HCT116 (cell line): ENCODE measurements around the gene SIK3. TPM values are rescaled to one million over a fixed set of nuclear protein-coding genes. Genes with fewer than 3 reads are reported as not detected.

Source experiments
- ATAC-seq: fragments of 200-7000 bp; cut with Tn5 transposase; 2 replicates; pipeline ENCODE4 v1.9.1; 2020; ENCODE audit warnings: mild to moderate bottlenecking, moderate library complexity
- BruUV-seq: library from RNA; stranded (reverse); fragments of 400-500 nt; replicated peaks from 2 replicates; lab custom pipeline; 2021; lab: Mats Ljungman, UMichigan
- CTCF ChIA-PET: fragments of 300-600 bp; sonication (Branson Sonifier 250); formaldehyde crosslinking; loops from one replicate; lab custom pipeline; 2021; ENCODE audit warnings: antibody characterized with exemption; lab: Charles Lee
- POLR2A ChIA-PET: fragments of 300-600, 350-600 bp; sonication (Branson Sonifier 250); formaldehyde crosslinking; loops from one replicate; lab custom pipeline; 2021; ENCODE audit warnings: antibody characterized with exemption; lab: Charles Lee
- RAD21 ChIA-PET, 2 experiments: fragments of 300-600 bp; sonication (Branson Sonifier 250); formaldehyde crosslinking; loops; one replicate each; lab custom pipeline; 2023; ENCODE audit warnings: low total read pairs in 2 of 2; ENCODE audit not compliant: uncharacterized antibody in 2 of 2, unreplicated experiment in 2 of 2, low non-redundant PET in 1 of 2; lab: Charles Lee
- DNase-seq: peaks from one replicate; pipeline ENCODE4 v3.0.0-alpha.2; 2010; ENCODE audit warnings: low read depth, low spot score
- H2AFZ ChIP-seq: fragments of 200-600 bp; shearing (Covaris generic), sonication (generic); 2 replicates; pipeline ENCODE4 v1.6.1; 2017; ENCODE audit warnings: low read depth, mixed run types, mixed read lengths, antibody characterized with exemption, low read length; ENCODE audit not compliant: poor library complexity, severe bottlenecking
- H3K27ac ChIP-seq: 2 replicates; pipeline ENCODE4 v1.5.1; 2012; ENCODE audit warnings: low read depth, low read length
- H3K27me3 ChIP-seq: fragments of 200-600 bp; sonication (generic); 2 replicates; pipeline ENCODE4 v1.6.1; 2016; ENCODE audit warnings: mixed run types, low read length, mixed read lengths; ENCODE audit not compliant: insufficient read depth
- H3K36me3 ChIP-seq, 2 experiments: fragments of 200-500 bp in 1 of 2; fragments of 200-600 bp in 1 of 2; sonication (Bioruptor generic) in 1 of 2; sonication (generic) in 1 of 2; 2 replicates each; pipeline versions ENCODE4 v1.5.1 to v1.6.1; 2014 to 2016; ENCODE audit warnings: low read length in 2 of 2, inconsistent platforms in 1 of 2, mixed read lengths in 1 of 2, mixed run types in 1 of 2; ENCODE audit not compliant: insufficient read depth in 2 of 2, control insufficient read depth in 1 of 2
- H3K4me1 ChIP-seq, 2 experiments: fragments of 200-600 bp in 1 of 2; sonication (generic) in 1 of 2; 2 replicates each; pipeline versions ENCODE4 v1.5.1 to v1.6.1; 2012 to 2017; ENCODE audit warnings: low read length in 2 of 2, inconsistent platforms in 1 of 2, mild to moderate bottlenecking in 1 of 2, mixed read lengths in 1 of 2, mixed run types in 1 of 2, moderate library complexity in 1 of 2; ENCODE audit not compliant: insufficient read depth in 2 of 2, control insufficient read depth in 1 of 2
- H3K4me2 ChIP-seq: fragments of 200-600 bp; sonication (generic); 2 replicates; pipeline ENCODE4 v1.6.1; 2017; ENCODE audit warnings: mixed run types, low read length, mixed read lengths
- H3K4me3 ChIP-seq, 2 experiments: fragments of 200-600 bp in 1 of 2; sonication (generic) in 1 of 2; replicated peaks in 1 of 2; 2 replicates each; pipeline ENCODE4 v1.5.1; 2011 to 2016; ENCODE audit warnings: low read length in 2 of 2, control low read depth in 1 of 2, low read depth in 1 of 2, mild to moderate bottlenecking in 1 of 2, mixed read lengths in 1 of 2, mixed run types in 1 of 2
- H3K79me2 ChIP-seq: fragments of 200-600 bp; sonication (generic); 2 replicates; pipeline ENCODE4 v1.6.1; 2017; ENCODE audit warnings: mild to moderate bottlenecking, mixed run types, low read length, moderate library complexity, mixed read lengths; ENCODE audit not compliant: insufficient read depth
- H3K9ac ChIP-seq: fragments of 200-600 bp; sonication (generic); 2 replicates; pipeline ENCODE4 v1.6.1; 2016; ENCODE audit warnings: low read length, mixed read lengths
- H3K9me2 ChIP-seq: fragments of 200-600 bp; sonication (generic), shearing (Covaris generic); 2 replicates; pipeline ENCODE4 v1.6.1; 2017; ENCODE audit warnings: mixed run types, mild to moderate bottlenecking, moderate library complexity; ENCODE audit not compliant: insufficient read depth
- H3K9me3 ChIP-seq, 2 experiments: fragments of 200-500 bp in 1 of 2; fragments of 200-600 bp in 1 of 2; sonication (Bioruptor generic) in 1 of 2; sonication (generic) in 1 of 2; 2 replicates each; pipeline ENCODE4 v1.6.1; 2014 to 2017; ENCODE audit warnings: low read length in 2 of 2, mixed read lengths in 2 of 2, inconsistent platforms in 1 of 2, low read depth in 1 of 2, mild to moderate bottlenecking in 1 of 2, mixed run types in 1 of 2, moderate library complexity in 1 of 2; ENCODE audit not compliant: control insufficient read depth in 1 of 2, insufficient read depth in 1 of 2
- H4K20me1 ChIP-seq: fragments of 200-600 bp; sonication (generic), shearing (Covaris generic); 2 replicates; pipeline ENCODE4 v1.6.1; 2017; ENCODE audit warnings: mixed run types, mild to moderate bottlenecking, moderate library complexity; ENCODE audit not compliant: insufficient read depth
- ATF3 ChIP-seq: IDR thresholded peaks from 2 replicates; pipeline ENCODE4 v1.6.1; 2012
- CBX3 ChIP-seq: IDR thresholded peaks from 2 replicates; pipeline ENCODE4 v1.6.1; 2012; ENCODE audit warnings: low read depth
- EGR1 ChIP-seq: IDR thresholded peaks from 2 replicates; pipeline ENCODE4 v1.6.1; 2012; ENCODE audit warnings: low read depth
- ELF1 ChIP-seq: IDR thresholded peaks from 2 replicates; pipeline ENCODE4 v1.6.1; 2012; ENCODE audit warnings: low read depth, borderline replicate concordance
- EZH2 ChIP-seq: fragments of 200-600 bp; sonication (generic); IDR thresholded peaks from 2 replicates; pipeline ENCODE4 v1.6.1; 2017; ENCODE audit warnings: antibody characterized with exemption, mixed run types
- MAX ChIP-seq: IDR thresholded peaks from 2 replicates; pipeline ENCODE4 v1.6.1; 2012
- POLR2A ChIP-seq: IDR thresholded peaks from 2 replicates; pipeline ENCODE4 v1.7.0; 2011; ENCODE audit warnings: borderline replicate concordance; ENCODE audit not compliant: insufficient read depth, insufficient read length; ENCODE audit errors: extremely low read depth
- POLR2AphosphoS5 ChIP-seq: IDR thresholded peaks from 2 replicates; pipeline ENCODE4 v1.6.1; 2011; ENCODE audit warnings: mild to moderate bottlenecking, low read depth, low read length, moderate library complexity
- RAD21 ChIP-seq: IDR thresholded peaks from 2 replicates; pipeline ENCODE4 v1.6.1; 2012; ENCODE audit warnings: low read depth, mild to moderate bottlenecking
- SIN3A ChIP-seq: IDR thresholded peaks from 2 replicates; pipeline ENCODE4 v1.6.1; 2012; ENCODE audit warnings: low read depth
- SP1 ChIP-seq: IDR thresholded peaks from 2 replicates; pipeline ENCODE4 v1.6.1; 2012; ENCODE audit warnings: low read depth
- TCF7L2 ChIP-seq: IDR thresholded peaks from 2 replicates; pipeline ENCODE4 v1.7.0; 2011; ENCODE audit warnings: borderline replicate concordance, inconsistent platforms; ENCODE audit not compliant: insufficient read depth, insufficient read length; ENCODE audit errors: extremely low read depth
- YY1 ChIP-seq: IDR thresholded peaks from 2 replicates; pipeline ENCODE4 v1.6.1; 2011; ENCODE audit warnings: low read length, low read depth, moderate library complexity, mild to moderate bottlenecking; ENCODE audit not compliant: insufficient replicate concordance; ENCODE audit errors: extremely low read depth
- intact Hi-C: fragments of 100-400 bp; cut with micrococcal nuclease; formaldehyde crosslinking; loops from 2 replicates; pipeline ENCODE4 v1.10.0; 2022
- total RNA-seq: library from RNA; stranded (reverse); gene quantifications from one replicate; pipeline ENCODE4 v1.2.1, GENCODE V29; 2021; ENCODE audit not compliant: unreplicated experiment

The SIK3 gene
- total RNA-seq, 1 experiment from 2014 or later, result 21.0 TPM

GRCh38 chr11:117143871-117144476 is 45.7 kb upstream of the SIK3 start, which contains the start of gene PAFAH1B2:
TSS of gene PAFAH1B2 (plus strand) at chr11:117144287. CDS start at chr11:117152448, 8,161 bp downstream.
- H2AFZ ChIP-seq, result peak within 1 kb of the TSS; percentile 4
- BruUV-seq, result no TSS peak
- ATAC-seq, result peak; percentile 91
- H3K9me2 ChIP-seq, result no peaks in the 10 kb centered on the region
- peak within 1 kb of the TSS; percentile 62 for H3K27ac ChIP-seq
- H3K9ac ChIP-seq, result peak within 1 kb of the TSS; percentile 71
- peaks cover 45% of the 10 kb centered on the region for H3K79me2 ChIP-seq
- TF ChIP-seq EZH2 (no peak), YY1 (no peak), SP1 (peak; percentile 54), POLR2AphosphoS5 (peak; percentile 97), TCF7L2 (peak; percentile 45), MAX (peak; percentile 98), SIN3A (peak; percentile 97), EGR1 (peak; percentile 61; the same call in 1 of the 2 replicates), RAD21 (no peak), POLR2A (peak; percentile 95), CBX3 (0 out of 2 replicates have a peak, but pooled peaks have one; percentile 33), ELF1 (peak; percentile 67; the same call in 1 of the 2 replicates), ATF3 (no peak)
- TF ChIP-seq, all 23 proteins: peak for 9
- Histone ChIP-seq H3K4me1 (peaks cover 5 to 23% of the 10 kb centered on the region in 2 experiments), H3K9me3 (no peaks in the 10 kb centered on the region), H4K20me1 (peaks cover 23% of the 10 kb centered on the region), H3K36me3 (peaks cover 5 to 13% of the 10 kb centered on the region in 2 experiments), H3K27me3 (no peaks in the 10 kb centered on the region), H3K4me2 (peak within 1 kb of the TSS; percentile 88), H3K4me3 (peak within 1 kb of the TSS; percentile 71 to 93)
- DNase-seq, result peak; percentile 84
- CTCF ChIA-PET, result interaction anchor here (0.7 to 1.7 kb wide), 4 partner anchors 17 to 401 kb away, joined by 3 to 6 read pairs (median 3); partner anchors contain the start of gene APOA5
- intact Hi-C loops, result no loop called here
- RAD21 ChIA-PET, result interaction anchor here (0.6 kb wide), 2 partner anchors 10 to 18 kb away, joined by 3 read pairs; no protein-coding TSS in a partner anchor
- POLR2A ChIA-PET, result interaction anchor here (0.7 to 1.7 kb wide), 7 partner anchors 10 to 405 kb away, joined by 3 to 9 read pairs (median 4); partner anchors contain the start of gene SIDT2
